Heart right ventricle (tissue), 16 donors: Measurements from ENCODE around the gene ACTG2. TPM values are rescaled to one million over a fixed set of nuclear protein-coding genes. Genes with fewer than 3 reads are reported as not detected.

Experiments
- ATAC-seq, 8 donors: fragments of 200-7000 bp; cut with Tn5 transposase; one replicate each; pipeline ENCODE4 v1.9.1; 2020; ENCODE audit warnings: mild to moderate bottlenecking in 8 of 8, moderate library complexity in 8 of 8, moderate number of reproducible peaks in 1 of 8
- DNase-seq, 2 donors: peaks; one replicate each; pipeline ENCODE4 v3.0.0-alpha.2; 2020
- H3K27ac ChIP-seq, 10 donors: fragments of 200-600 bp; sonication (generic) in 2 of 10; one replicate each; pipeline versions ENCODE4 v1.5.0 to v1.8.0; 2020 to 2022; ENCODE audit warnings: mild to moderate bottlenecking in 3 of 10
- H3K27me3 ChIP-seq, 7 donors: fragments of 200-600 bp; one replicate each; pipeline ENCODE4 v1.8.0; 2021 to 2022; ENCODE audit warnings: mild to moderate bottlenecking in 2 of 7
- H3K36me3 ChIP-seq, 9 donors: fragments of 200-600 bp; sonication (generic) in 1 of 9; one replicate each; pipeline versions ENCODE4 v1.5.0 to v1.8.0; 2020 to 2022; ENCODE audit warnings: mild to moderate bottlenecking in 2 of 9
- H3K4me1 ChIP-seq, 9 donors: fragments of 200-600 bp; sonication (generic) in 1 of 9; one replicate each; pipeline versions ENCODE4 v1.5.0 to v1.8.0; 2020 to 2022; ENCODE audit warnings: mild to moderate bottlenecking in 4 of 9
- H3K4me3 ChIP-seq, 10 donors: fragments of 200-600 bp; sonication (generic) in 2 of 10; one replicate each; pipeline versions ENCODE4 v1.5.0 to v1.8.0; 2020 to 2022; ENCODE audit warnings: mild to moderate bottlenecking in 7 of 10, moderate library complexity in 2 of 10
- H3K9me3 ChIP-seq, 11 donors: fragments of 200-600 bp in 10 of 11; sonication (generic) in 2 of 11; one replicate each; pipeline versions ENCODE4 v1.5.0 to v1.8.0; 2013 to 2022; ENCODE audit warnings: mild to moderate bottlenecking in 2 of 11, control low read depth in 1 of 11, moderate library complexity in 1 of 11
- CTCF ChIP-seq, 9 donors: fragments of 200-600 bp; sonication (generic) in 2 of 9; IDR thresholded peaks; one replicate each; pipeline versions ENCODE4 v1.5.0 to v1.8.0; 2021 to 2022; ENCODE audit warnings: antibody characterized with exemption in 9 of 9, mild to moderate bottlenecking in 5 of 9, moderate library complexity in 1 of 9
- WGBS, 2 donors: extraction: QIAGEN DNeasy Blood & Tissue Kit; methylation state at CpG; one replicate each; pipeline ENCODE4 v1.1.7; 2013; ENCODE audit warnings: inconsistent platforms in 1 of 2; 5-methylcytosine and 5-hydroxymethylcytosine counted together
- intact Hi-C, 10 donors: fragments of 100-400 bp; cut with DNase I; formaldehyde crosslinking; loops; one replicate each; pipeline versions ENCODE4 v1.11.1 to v1.14.2; 2022
- polyA plus RNA-seq, 2 donors: library from polyadenylated mRNA; stranded (reverse); fragments of 200-250 nt; gene quantifications; one replicate each; pipeline ENCODE4 v1.2.3, GENCODE V29; 2013
- total RNA-seq, 10 donors: library from RNA; stranded (reverse); fragmentation: NEBNext Ultra II Directional in 3 of 10; extraction: Animal tissue kit (Norgen Biotek cat#: 25700) in 3 of 10; gene quantifications; one replicate each; pipeline versions ENCODE4 v1.2.1 to v1.2.4, GENCODE V29; 2021 to 2023
- donor health status: Arrhythmogenic right ventricular cardiomyopathy.
- donor health status: ischemic (EF 13 %, LVEDD 7.1; RV severe dilation, severe dysfunction).
- donor health status: healthy with polysubstance abuse.
- donor health status: DM: no; HTN: yes; CAD: no.
- donor health status: DM: no; HTN: no; CAD: no.
- donor health status: ischemic (EF 25% LVEDD 6.9; RV normal size, moderate dysfunction).
- donor health status: ischemic (EF 25% LVEDD 5.7; RV mildly dilated, moderate dysfunction).
- donor health status: healthy.
- donor health status: DM: yes; HTN: yes; CAD: no.
- donor health status: Ischemic cardiomyopathy.
- donor health status: ischemic (EF 35%, LVEDD 5.7; RV mildly dilated, moderate dysfunction).
- donor health status: nonischemic (EF 11% LVEDD 7.7; RV severe dilation, severe dysfunction).
- donor health status: DM: yes; HTN: yes; CAD: no.
- donor health status: PGD.
- donor health status: ischemic (EF 29% LVEDD 5.4; RV normal size, mild dysfunction).
- donor health status: nonischemic (EF 23%, LVEDD 6.1; RV moderate dilation, normal function).

The ACTG2 gene
- total and polyA plus RNA-seq, 12 donors, result 0.52 to 44.1 (median 2.0) TPM

- TF ChIP-seq CTCF (IDR thresholded peaks at IDR 0.05), result no peak
- peaks cover 0 to 100% (median 46%) of the 10 kb centered on the region in 9 donors for H3K36me3 ChIP-seq
- intact Hi-C loops, result no loop called here
- ATAC-seq (peak; percentile 50 to 86 (median 69)), DNase-seq (peak in 1 of 2 donors; percentile 20)
- no peaks in the 10 kb centered on the region for H3K9me3 ChIP-seq
- H3K4me1 ChIP-seq, result peaks cover 0 to 55% (median 0%) of the 10 kb centered on the region in 9 donors
- peak overlapping the region in 1 of 10 donors; percentile 77 for H3K27ac ChIP-seq
- no peaks in the 10 kb centered on the region for H3K27me3 ChIP-seq
- 81 to 83% methylated on average over 12 of the region's 12 CpGs for WGBS, 2 donors
- H3K4me3 ChIP-seq, result no peak overlapping the region
Observed at GRCh38 chr2:73952499-73953446, 60.0 kb downstream of the ACTG2 start.

GRCh38 chr2:73956218-73956865 is 63.5 kb downstream of the ACTG2 start:
- Histone ChIP-seq H3K4me1 (peaks cover 0 to 19% (median 0%) of the 10 kb centered on the region in 9 donors), H3K9me3 (no peaks in the 10 kb centered on the region), H3K36me3 (peaks cover 0 to 92% (median 52%) of the 10 kb centered on the region in 9 donors), H3K4me3 (no peak overlapping the region), H3K27ac (no peak overlapping the region), H3K27me3 (no peaks in the 10 kb centered on the region)
- 92 to 93% methylated on average over 5 of the region's 5 CpGs for WGBS, 2 donors
- TF ChIP-seq CTCF (IDR thresholded peaks at IDR 0.05), result no peak
- DNase-seq (no peak), ATAC-seq (no peak)
- intact Hi-C loops, result no loop called here

- H3K9me3 ChIP-seq, result peaks cover 0 to 12% (median 0%) of the 10 kb centered on the region in 11 donors
- 95 to 98% methylated on average over 4 of the region's 4 CpGs for WGBS, 2 donors
Observed at GRCh38 chr2:73961274-73961673, 68.5 kb downstream of the ACTG2 start.

More at GRCh38 chr2:73961274-73961673, 68.5 kb downstream of the ACTG2 start:
- no peak overlapping the region for H3K27ac ChIP-seq
- no peak for TF ChIP-seq CTCF (IDR thresholded peaks at IDR 0.05)
- intact Hi-C loops, result no loop called here
- peaks cover 0 to 45% (median 24%) of the 10 kb centered on the region in 9 donors for H3K36me3 ChIP-seq
- H3K4me3 ChIP-seq, result no peak overlapping the region
- H3K27me3 ChIP-seq, result no peaks in the 10 kb centered on the region
- ATAC-seq, result no peak
- H3K4me1 ChIP-seq, result no peaks in the 10 kb centered on the region
- DNase-seq, result no peak
